ENCODE measurements around the gene ABCF3.
A peak's percentile ranks its signal among the peaks of the same experiment; 100 is the strongest.

The ABCF3 gene

GRCh38 chr3:184185461-184186183 is 377 bp upstream of the ABCF3 start:
- peak; percentile 99 for DNase-seq
- peak overlapping the region; percentile 92 for H3K27ac Mint-ChIP-seq
- CTCF ChIA-PET: no interaction called here
- H3K36me3 Mint-ChIP-seq: peaks cover 63% of the 10 kb centered on the region
- H3K4me1 Mint-ChIP-seq: peaks cover 32% of the 10 kb centered on the region
- H3K9me3 Mint-ChIP-seq: no peaks in the 10 kb centered on the region
- peak overlapping the region; percentile 100 for H3K4me3 Mint-ChIP-seq
- H3K27me3 Mint-ChIP-seq: no peaks in the 10 kb centered on the region

GRCh38 chr3:184186902-184187207 is 856 bp downstream of the ABCF3 start:
- peak overlapping the region; percentile 100 for H3K4me3 Mint-ChIP-seq
- peaks cover 32% of the 10 kb centered on the region for H3K4me1 Mint-ChIP-seq
- peaks cover 59% of the 10 kb centered on the region for H3K36me3 Mint-ChIP-seq
- H3K27me3 Mint-ChIP-seq: no peaks in the 10 kb centered on the region
- peak overlapping the region; percentile 92 for H3K27ac Mint-ChIP-seq
- no peaks in the 10 kb centered on the region for H3K9me3 Mint-ChIP-seq
- CTCF ChIA-PET: interaction anchor here (0.9 kb wide), 1 partner anchor 41 kb away, joined by 3 read pairs; no protein-coding TSS in a partner anchor
- DNase-seq: no peak

- Mint-ChIP-seq H3K4me3 (peak overlapping the region; percentile 5), H3K4me1 (peaks cover 32% of the 10 kb centered on the region), H3K27me3 (no peaks in the 10 kb centered on the region), H3K9me3 (no peaks in the 10 kb centered on the region), H3K36me3 (peaks cover 59% of the 10 kb centered on the region), H3K27ac (no peak overlapping the region)
- DNase-seq: no peak
- CTCF ChIA-PET: interaction anchor here (1.0 to 1.4 kb wide), 2 partner anchors 40 to 62 kb away, joined by 3 to 4 read pairs; no protein-coding TSS in a partner anchor
These were observed 2.1 kb downstream of the ABCF3 start for GRCh38 chr3:184188080-184188479.

GRCh38 chr3:184189421-184189820 is 3.4 kb downstream of the ABCF3 start:
- no peaks in the 10 kb centered on the region for H3K27me3 Mint-ChIP-seq
- CTCF ChIA-PET: no interaction called here
- H3K9me3 Mint-ChIP-seq: no peaks in the 10 kb centered on the region
- DNase-seq: no peak
- no peak overlapping the region for H3K27ac Mint-ChIP-seq
- H3K4me3 Mint-ChIP-seq: no peak overlapping the region
- peaks cover 28% of the 10 kb centered on the region for H3K4me1 Mint-ChIP-seq
- peaks cover 57% of the 10 kb centered on the region for H3K36me3 Mint-ChIP-seq

- peaks cover 44% of the 10 kb centered on the region for H3K36me3 Mint-ChIP-seq
- no peaks in the 10 kb centered on the region for H3K27me3 Mint-ChIP-seq
- H3K4me3 Mint-ChIP-seq: no peak overlapping the region
- no peak for DNase-seq
- no peak overlapping the region for H3K27ac Mint-ChIP-seq
- peaks cover 5% of the 10 kb centered on the region for H3K4me1 Mint-ChIP-seq
- CTCF ChIA-PET: no interaction called here
- H3K9me3 Mint-ChIP-seq: no peaks in the 10 kb centered on the region
These were observed 6.9 kb downstream of the ABCF3 start for GRCh38 chr3:184192889-184193288.

DNA sequence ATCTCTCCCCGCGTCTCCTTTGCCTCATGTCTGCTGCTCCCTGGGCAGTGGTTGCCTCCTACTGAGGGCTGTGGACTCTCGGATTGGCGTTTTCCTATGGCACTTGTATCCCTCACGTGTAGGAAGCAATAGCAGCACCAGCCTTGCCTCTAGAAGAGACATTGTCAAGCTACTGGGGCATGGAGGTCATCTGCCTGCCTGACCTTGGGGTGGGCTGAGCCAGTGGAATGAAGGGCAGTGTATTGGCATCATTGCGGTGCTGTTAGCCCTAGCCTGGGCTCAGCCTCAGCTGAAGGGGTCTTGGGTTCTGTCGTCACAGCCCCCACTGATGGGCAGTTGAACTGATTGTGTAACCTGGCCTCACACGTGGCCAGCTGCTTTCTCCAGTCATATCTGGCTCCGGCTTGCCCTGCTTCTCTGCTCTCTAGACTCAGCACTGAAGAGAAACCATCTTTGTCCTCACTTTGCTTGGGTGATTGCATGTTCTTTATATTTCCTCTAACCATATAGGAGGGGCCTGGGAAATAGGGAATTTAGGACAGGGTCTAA is 8.1 kb downstream of the ABCF3 start:
- H3K36me3 Mint-ChIP-seq: peaks cover 34% of the 10 kb centered on the region

GRCh38 chr3:184196536-184196935 is 10.5 kb downstream of the ABCF3 start:
- DNase-seq: no peak
- no peaks in the 10 kb centered on the region for H3K4me1 Mint-ChIP-seq
- no peak overlapping the region for H3K27ac Mint-ChIP-seq
- H3K27me3 Mint-ChIP-seq: peaks cover 3% of the 10 kb centered on the region
- CTCF ChIA-PET: interaction anchor here (4.2 kb wide), 1 partner anchor 31 kb away, joined by 15 read pairs; no protein-coding TSS in a partner anchor
- peaks cover 20% of the 10 kb centered on the region for H3K36me3 Mint-ChIP-seq
- H3K9me3 Mint-ChIP-seq: no peaks in the 10 kb centered on the region
- H3K4me3 Mint-ChIP-seq: no peak overlapping the region

More for the DNA sequence above, 8.1 kb downstream of the ABCF3 start:
- no peaks in the 10 kb centered on the region for H3K9me3 Mint-ChIP-seq
- no peaks in the 10 kb centered on the region for H3K27me3 Mint-ChIP-seq
- no peak overlapping the region for H3K27ac Mint-ChIP-seq
- H3K4me1 Mint-ChIP-seq: no peaks in the 10 kb centered on the region
- DNase-seq: no peak
- CTCF ChIA-PET: interaction anchor here (4.2 kb wide), 1 partner anchor 34 kb away, joined by 15 read pairs; no protein-coding TSS in a partner anchor
- no peak overlapping the region for H3K4me3 Mint-ChIP-seq

- Mint-ChIP-seq H3K27ac (no peak overlapping the region), H3K27me3 (peaks cover 6% of the 10 kb centered on the region), H3K36me3 (peaks cover 8% of the 10 kb centered on the region), H3K9me3 (no peaks in the 10 kb centered on the region), H3K4me3 (no peak overlapping the region), H3K4me1 (no peaks in the 10 kb centered on the region)
- no peak for DNase-seq
- CTCF ChIA-PET: no interaction called here
These were observed 12.5 kb downstream of the ABCF3 start for GRCh38 chr3:184198509-184198908.

DNA sequence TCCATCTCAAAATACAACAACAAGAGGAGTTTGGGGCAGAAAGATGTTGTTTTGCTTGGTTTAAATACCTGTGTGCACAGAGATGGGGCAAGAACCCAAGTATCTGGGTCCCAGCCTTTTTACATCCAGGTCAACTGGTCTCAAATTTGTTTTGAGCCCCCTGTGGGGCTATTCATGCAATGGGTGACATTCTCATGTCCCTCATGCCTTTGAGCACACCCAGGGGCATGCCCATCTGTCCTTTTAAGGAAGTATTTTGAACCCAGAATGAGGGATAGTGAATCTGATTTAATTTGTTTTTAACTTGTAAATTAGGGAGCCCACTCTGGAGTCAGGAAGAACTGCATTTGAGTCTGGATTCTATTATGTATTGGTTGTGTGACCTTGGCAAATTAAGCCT is 14.8 kb downstream of the ABCF3 start:
- Mint-ChIP-seq H3K27ac (no peak overlapping the region), H3K27me3 (peaks cover 16% of the 10 kb centered on the region), H3K4me3 (no peak overlapping the region), H3K9me3 (no peaks in the 10 kb centered on the region), H3K4me1 (no peaks in the 10 kb centered on the region), H3K36me3 (no peaks in the 10 kb centered on the region)
- no peak for DNase-seq
- CTCF ChIA-PET: no interaction called here

- no peak for DNase-seq
- Mint-ChIP-seq H3K36me3 (no peaks in the 10 kb centered on the region), H3K9me3 (no peaks in the 10 kb centered on the region), H3K27ac (no peak overlapping the region), H3K4me3 (no peak overlapping the region), H3K27me3 (peaks cover 30% of the 10 kb centered on the region), H3K4me1 (no peaks in the 10 kb centered on the region)
- CTCF ChIA-PET: interaction anchor here (1.0 kb wide), 1 partner anchor 24 kb away, joined by 5 read pairs; no protein-coding TSS in a partner anchor
These were observed 17.5 kb downstream of the ABCF3 start for GRCh38 chr3:184203526-184203925.

GRCh38 chr3:184209146-184209923 is 23.3 kb downstream of the ABCF3 start:
- no peaks in the 10 kb centered on the region for H3K9me3 Mint-ChIP-seq
- no peaks in the 10 kb centered on the region for H3K4me1 Mint-ChIP-seq
- CTCF ChIA-PET: interaction anchor here (2.8 kb wide), 1 partner anchor 19 kb away, joined by 13 read pairs; no protein-coding TSS in a partner anchor
- H3K27ac Mint-ChIP-seq: no peak overlapping the region
- peaks cover 24% of the 10 kb centered on the region for H3K27me3 Mint-ChIP-seq
- no peak for DNase-seq
- no peaks in the 10 kb centered on the region for H3K36me3 Mint-ChIP-seq
- no peak overlapping the region for H3K4me3 Mint-ChIP-seq

- DNase-seq: no peak
- Mint-ChIP-seq H3K4me1 (no peaks in the 10 kb centered on the region), H3K36me3 (no peaks in the 10 kb centered on the region), H3K27ac (no peak overlapping the region), H3K4me3 (no peak overlapping the region), H3K27me3 (peaks cover 22% of the 10 kb centered on the region), H3K9me3 (no peaks in the 10 kb centered on the region)
- CTCF ChIA-PET: interaction anchor here (2.8 kb wide), 1 partner anchor 17 kb away, joined by 13 read pairs; no protein-coding TSS in a partner anchor
These were observed 25.3 kb downstream of the ABCF3 start for GRCh38 chr3:184211297-184211696.

DNA sequence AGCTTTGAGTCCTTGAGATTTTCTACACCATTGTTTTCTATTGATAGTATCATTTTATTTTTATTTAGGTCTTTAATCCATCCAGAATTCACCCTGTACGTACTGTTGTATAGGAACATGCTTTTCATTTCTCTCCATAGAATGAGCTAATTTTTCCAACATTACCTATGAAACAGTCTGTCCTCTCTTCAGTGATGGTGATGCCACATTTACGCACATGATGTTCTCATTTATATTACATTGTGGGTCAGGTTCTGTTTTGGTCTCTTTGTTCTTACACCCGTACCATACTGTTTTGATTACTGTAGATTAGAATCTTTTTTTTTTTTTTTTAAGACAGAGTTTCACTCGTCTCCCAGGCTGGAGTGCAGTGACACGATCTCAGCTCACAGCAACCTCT is 25.7 kb downstream of the ABCF3 start:
- Mint-ChIP-seq H3K9me3 (no peaks in the 10 kb centered on the region), H3K27ac (no peak overlapping the region), H3K36me3 (no peaks in the 10 kb centered on the region), H3K27me3 (peaks cover 18% of the 10 kb centered on the region), H3K4me3 (no peak overlapping the region), H3K4me1 (no peaks in the 10 kb centered on the region)
- CTCF ChIA-PET: interaction anchor here (2.8 kb wide), 1 partner anchor 16 kb away, joined by 13 read pairs; no protein-coding TSS in a partner anchor
- no peak for DNase-seq

- Mint-ChIP-seq H3K36me3 (no peaks in the 10 kb centered on the region), H3K4me1 (no peaks in the 10 kb centered on the region), H3K4me3 (no peak overlapping the region), H3K27ac (no peak overlapping the region), H3K9me3 (no peaks in the 10 kb centered on the region), H3K27me3 (peaks cover 4% of the 10 kb centered on the region)
- no peak for DNase-seq
- CTCF ChIA-PET: interaction anchor here (1.5 kb wide), 1 partner anchor 8 kb away, joined by 5 read pairs; no protein-coding TSS in a partner anchor
These were observed 32.8 kb downstream of the ABCF3 start for GRCh38 chr3:184218814-184219213.

All from activated naive CD4-positive, alpha-beta T cell treated with anti-CD3 and anti-CD28 coated beads, Interleukin-2, amount 10 ng/mL, durations not matched to agents 7 days and 5 days (primary cell).